Gastroesophageal sphincter (tissue), 3 donors: ENCODE data around the gene CHD9NB.

ENCODE experiments used
- CTCF ChIP-seq, 4 experiments: fragments of 200-600 bp in 2 of 4; fragments of 450-650 bp in 2 of 4; sonication (generic) in 1 of 4; IDR thresholded peaks; one replicate each; pipeline ENCODE4 v1.5.1; 2017 to 2019; ENCODE audit warnings: antibody characterized with exemption in 4 of 4, mild to moderate bottlenecking in 2 of 4, moderate library complexity in 2 of 4
- POLR2A ChIP-seq, 2 donors: fragments of 450-650 bp; IDR thresholded peaks; one replicate each; pipeline ENCODE4 v1.6.1; 2017; ENCODE audit warnings: antibody characterized with exemption in 2 of 2, mild to moderate bottlenecking in 2 of 2, moderate library complexity in 1 of 2

GRCh38 chr16:53065461-53066061 lies 12.9 kb upstream of the CHD9NB start:
- TF ChIP-seq CTCF (IDR thresholded peaks at IDR 0.05) (no peak), POLR2A (IDR thresholded peaks at IDR 0.05) (no peak)
